ENCODE measurements around the gene PIGT.

Gene PIGT

GRCh38 chr20:45426320-45427016, 10.5 kb downstream of the PIGT start:
- Histone ChIP-seq H3K9me3 (no peaks in the 10 kb centered on the region), H3K4me1 (no peaks in the 10 kb centered on the region), H3K4me3 (no peak overlapping the region), H3K27me3 (ENCODE audit: low read depth) (no peaks in the 10 kb centered on the region), H3K36me3 (replicated peaks) (peaks cover 28% of the 10 kb centered on the region)
- no peak for DNase-seq (ENCODE audit: low spot score in 2 of 2)
- in situ Hi-C loops (cut with MboI; ENCODE audit: low sequenced_read_pairs), result no loop called here

- no peaks in the 10 kb centered on the region for H3K4me1 ChIP-seq
- no peaks in the 10 kb centered on the region for H3K27me3 ChIP-seq (ENCODE audit: low read depth)
- H3K4me3 ChIP-seq, result no peak overlapping the region
- DNase-seq (ENCODE audit: low spot score in 2 of 2), result no peak
- H3K36me3 ChIP-seq (replicated peaks), result peaks cover 20% of the 10 kb centered on the region
- in situ Hi-C loops (cut with MboI; ENCODE audit: low sequenced_read_pairs), result no loop called here
- H3K9me3 ChIP-seq, result no peaks in the 10 kb centered on the region
Observed at GRCh38 chr20:45427236-45428149, 11.6 kb downstream of the PIGT start.

GRCh38 chr20:45429618-45430017, 13.7 kb downstream of the PIGT start:
- in situ Hi-C loops (cut with MboI; ENCODE audit: low sequenced_read_pairs), result loop anchor here (10.0 kb wide), 1 partner anchor 115 kb away; no protein-coding TSS in a partner anchor
- Histone ChIP-seq H3K27me3 (ENCODE audit: low read depth) (no peaks in the 10 kb centered on the region), H3K4me3 (no peak overlapping the region), H3K4me1 (no peaks in the 10 kb centered on the region), H3K9me3 (no peaks in the 10 kb centered on the region), H3K36me3 (replicated peaks) (peaks cover 10% of the 10 kb centered on the region; the same call in 1 of the 2 replicates)
- no peak for DNase-seq (ENCODE audit: low spot score in 2 of 2)

- in situ Hi-C loops (cut with MboI; ENCODE audit: low sequenced_read_pairs), result loop anchor here (10.0 kb wide), 1 partner anchor 117 kb away; no protein-coding TSS in a partner anchor
- no peak for DNase-seq (ENCODE audit: low spot score in 2 of 2)
- Histone ChIP-seq H3K4me1 (peaks cover 3% of the 10 kb centered on the region; the same call in 1 of the 2 replicates), H3K27me3 (ENCODE audit: low read depth) (no peaks in the 10 kb centered on the region), H3K4me3 (no peak overlapping the region), H3K9me3 (no peaks in the 10 kb centered on the region), H3K36me3 (replicated peaks) (0 out of 2 replicates have a peak, but pooled peaks cover 2% of the 10 kb centered on the region)
Observed at GRCh38 chr20:45432294-45432693, 16.4 kb downstream of the PIGT start.

- Histone ChIP-seq H3K36me3 (replicated peaks) (0 out of 2 replicates have a peak, but pooled peaks cover 2% of the 10 kb centered on the region), H3K4me1 (peaks cover 3% of the 10 kb centered on the region; the same call in 1 of the 2 replicates), H3K9me3 (no peaks in the 10 kb centered on the region), H3K4me3 (no peak overlapping the region), H3K27me3 (ENCODE audit: low read depth) (no peaks in the 10 kb centered on the region)
- in situ Hi-C loops (cut with MboI; ENCODE audit: low sequenced_read_pairs), result loop anchor here (10.0 kb wide), 1 partner anchor 119 kb away; no protein-coding TSS in a partner anchor
- DNase-seq (ENCODE audit: low spot score in 2 of 2), result no peak
Observed at GRCh38 chr20:45433316-45433715, 17.4 kb downstream of the PIGT start.

- Histone ChIP-seq H3K4me3 (no peak overlapping the region), H3K27me3 (ENCODE audit: low read depth) (no peaks in the 10 kb centered on the region), H3K4me1 (peaks cover 3% of the 10 kb centered on the region; the same call in 1 of the 2 replicates), H3K36me3 (replicated peaks) (0 out of 2 replicates have a peak, but pooled peaks cover 2% of the 10 kb centered on the region), H3K9me3 (no peaks in the 10 kb centered on the region)
- no peak for DNase-seq (ENCODE audit: low spot score in 2 of 2)
- in situ Hi-C loops (cut with MboI; ENCODE audit: low sequenced_read_pairs), result loop anchor here (10.0 kb wide), 1 partner anchor 119 kb away; no protein-coding TSS in a partner anchor
Observed at GRCh38 chr20:45433976-45434375, 18.0 kb downstream of the PIGT start.

GRCh38 chr20:45436732-45437485, 21.0 kb downstream of the PIGT start:
- Histone ChIP-seq H3K36me3 (replicated peaks) (0 out of 2 replicates have a peak, but pooled peaks cover 2% of the 10 kb centered on the region), H3K4me1 (peaks cover 6% of the 10 kb centered on the region; the same call in 1 of the 2 replicates), H3K9me3 (no peaks in the 10 kb centered on the region), H3K27me3 (ENCODE audit: low read depth) (no peaks in the 10 kb centered on the region; the same call in 1 of the 2 replicates), H3K4me3 (peak overlapping the region; percentile 39)
- peak; percentile 68 to 93 for DNase-seq (ENCODE audit: low spot score in 2 of 2)
- in situ Hi-C loops (cut with MboI; ENCODE audit: low sequenced_read_pairs), result loop anchor here (5.0 to 10.0 kb wide), 2 partner anchors 65 to 122 kb away; no protein-coding TSS in a partner anchor

- no peak for DNase-seq (ENCODE audit: low spot score in 2 of 2)
- in situ Hi-C loops (cut with MboI; ENCODE audit: low sequenced_read_pairs), result no loop called here
Observed at GRCh38 chr20:45440424-45440823, 24.5 kb downstream of the PIGT start.

GRCh38 chr20:45440891-45441685, 25.1 kb downstream of the PIGT start:
- Histone ChIP-seq H3K4me3 (no peak overlapping the region), H3K9me3 (no peaks in the 10 kb centered on the region), H3K36me3 (replicated peaks) (no peaks in the 10 kb centered on the region), H3K27me3 (ENCODE audit: low read depth) (no peaks in the 10 kb centered on the region; the same call in 1 of the 2 replicates), H3K4me1 (peaks cover 6% of the 10 kb centered on the region; the same call in 1 of the 2 replicates)
- in situ Hi-C loops (cut with MboI; ENCODE audit: low sequenced_read_pairs), result no loop called here
- no peak for DNase-seq (ENCODE audit: low spot score in 2 of 2)

More at GRCh38 chr20:45440424-45440823, 24.5 kb downstream of the PIGT start:
- Histone ChIP-seq H3K4me1 (peaks cover 6% of the 10 kb centered on the region; the same call in 1 of the 2 replicates), H3K4me3 (no peak overlapping the region), H3K27me3 (ENCODE audit: low read depth) (no peaks in the 10 kb centered on the region; the same call in 1 of the 2 replicates), H3K9me3 (no peaks in the 10 kb centered on the region), H3K36me3 (replicated peaks) (no peaks in the 10 kb centered on the region)

- Histone ChIP-seq H3K4me1 (peaks cover 3% of the 10 kb centered on the region; the same call in 1 of the 2 replicates), H3K4me3 (no peak overlapping the region), H3K27me3 (ENCODE audit: low read depth) (no peaks in the 10 kb centered on the region; the same call in 1 of the 2 replicates), H3K36me3 (replicated peaks) (no peaks in the 10 kb centered on the region), H3K9me3 (no peaks in the 10 kb centered on the region)
- DNase-seq (ENCODE audit: low spot score in 2 of 2), result no peak
- in situ Hi-C loops (cut with MboI; ENCODE audit: low sequenced_read_pairs), result no loop called here
Observed at GRCh38 chr20:45441746-45442145, 25.8 kb downstream of the PIGT start.

GRCh38 chr20:45444050-45444449, 28.1 kb downstream of the PIGT start:
- Histone ChIP-seq H3K36me3 (replicated peaks) (no peaks in the 10 kb centered on the region), H3K4me1 (peaks cover 3% of the 10 kb centered on the region; the same call in 1 of the 2 replicates), H3K9me3 (no peaks in the 10 kb centered on the region), H3K27me3 (ENCODE audit: low read depth) (no peaks in the 10 kb centered on the region; the same call in 1 of the 2 replicates), H3K4me3 (no peak overlapping the region)
- no peak for DNase-seq (ENCODE audit: low spot score in 2 of 2)
- in situ Hi-C loops (cut with MboI; ENCODE audit: low sequenced_read_pairs), result no loop called here

GRCh38 chr20:45445805-45446562, 30.0 kb downstream of the PIGT start:
- Histone ChIP-seq H3K9me3 (no peaks in the 10 kb centered on the region), H3K4me3 (no peak overlapping the region), H3K4me1 (peaks cover 2% of the 10 kb centered on the region; the same call in 1 of the 2 replicates), H3K36me3 (replicated peaks) (no peaks in the 10 kb centered on the region), H3K27me3 (ENCODE audit: low read depth) (no peaks in the 10 kb centered on the region; the same call in 1 of the 2 replicates)
- peak; percentile 42 to 82 for DNase-seq (ENCODE audit: low spot score in 2 of 2)
- in situ Hi-C loops (cut with MboI; ENCODE audit: low sequenced_read_pairs), result no loop called here
